Measurements from ENCODE around the gene SLC7A1.

Gene SLC7A1

GRCh38 chr13:29527511-29527910 is 68.0 kb downstream of the SLC7A1 start:
- no peak overlapping the region for H3K4me3 ChIP-seq (ENCODE audit: low read depth, low read length)
- TF ChIP-seq CTCF (IDR thresholded peaks at IDR 0.05; ENCODE audit: low read depth, low read length, missing control alignments) = no peak
- no peak for DNase-seq (ENCODE audit: low read depth)

- no peak overlapping the region for H3K4me3 ChIP-seq (ENCODE audit: low read depth, low read length)
- TF ChIP-seq CTCF (IDR thresholded peaks at IDR 0.05; ENCODE audit: low read depth, low read length, missing control alignments) = no peak
- no peak for DNase-seq (ENCODE audit: low read depth)
These were observed 68.7 kb downstream of the SLC7A1 start for GRCh38 chr13:29526741-29527140.

GRCh38 chr13:29525757-29526156 is 69.7 kb downstream of the SLC7A1 start:
- H3K4me3 ChIP-seq (ENCODE audit: low read depth, low read length) = no peak overlapping the region
- DNase-seq (ENCODE audit: low read depth) = no peak
- TF ChIP-seq CTCF (IDR thresholded peaks at IDR 0.05; ENCODE audit: low read depth, low read length, missing control alignments) = no peak

- H3K4me3 ChIP-seq (ENCODE audit: low read depth, low read length) = no peak overlapping the region
- DNase-seq (ENCODE audit: low read depth) = no peak
- no peak for TF ChIP-seq CTCF (IDR thresholded peaks at IDR 0.05; ENCODE audit: low read depth, low read length, missing control alignments)
These were observed 70.8 kb downstream of the SLC7A1 start for GRCh38 chr13:29524641-29525040.

- no peak for TF ChIP-seq CTCF (IDR thresholded peaks at IDR 0.05; ENCODE audit: low read depth, low read length, missing control alignments)
- DNase-seq (ENCODE audit: low read depth) = no peak
- no peak overlapping the region for H3K4me3 ChIP-seq (ENCODE audit: low read depth, low read length)
These were observed 71.3 kb downstream of the SLC7A1 start for GRCh38 chr13:29524176-29524575.

GRCh38 chr13:29523199-29523961 is 72.1 kb downstream of the SLC7A1 start:
- H3K4me3 ChIP-seq (ENCODE audit: low read depth, low read length) = no peak overlapping the region
- no peak for DNase-seq (ENCODE audit: low read depth)
- TF ChIP-seq CTCF (IDR thresholded peaks at IDR 0.05; ENCODE audit: low read depth, low read length, missing control alignments) = no peak

Measured in GM12864 (cell line).